ENCODE data around the gene CFC1.
"Not testable (repeated sequence)": the region's sequence is repeated elsewhere in the genome, so short reads cannot be mapped to it uniquely, and the experiment has no call there.

GRCh38 chr2:130543785-130544528, 55.4 kb downstream of the CFC1 start:
- not testable (repeated sequence) for TF ChIP-seq CTCF (conservative IDR thresholded peaks at IDR 0.05; ENCODE audit: low read depth, low read length); EZH2phosphoT487 (IDR thresholded peaks at IDR 0.05; ENCODE audit: borderline replicate concordance, low read length)
